Neural progenitor cell (in vitro differentiated cells): ENCODE measurements around the gene DOCK7.

Experiments
- EZH2phosphoT487 ChIP-seq: fragments of 200-600 bp; sonication (generic); IDR thresholded peaks from 2 replicates; pipeline ENCODE4 v1.6.1; 2017; ENCODE audit warnings: antibody characterized with exemption
- TF ChIP-seq, protein P1 (sequence below): fragments of 200-600 bp; sonication (generic); IDR thresholded peaks from 2 replicates; pipeline ENCODE4 v1.5.1; 2017; ENCODE audit warnings: antibody characterized with exemption, mild to moderate bottlenecking

DNA sequence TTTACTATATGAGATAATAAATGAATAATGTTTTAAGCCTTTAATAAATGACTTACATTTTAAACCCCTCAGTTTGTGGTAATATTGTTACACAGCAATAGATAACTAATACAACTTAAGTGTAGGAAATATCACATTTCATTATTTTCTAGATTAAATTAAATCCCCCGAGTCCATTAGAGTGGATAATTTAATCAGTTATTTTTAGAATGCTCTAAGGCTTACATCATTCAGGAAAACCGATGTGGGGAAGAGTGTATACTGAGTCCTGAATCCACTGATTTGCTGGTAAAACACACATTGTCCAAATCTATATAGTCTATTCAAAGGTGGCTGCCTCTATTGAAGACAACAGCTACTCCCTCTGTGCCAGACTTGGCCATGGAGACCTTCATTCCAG lies 35.7 kb upstream of the DOCK7 start:
- TF ChIP-seq EZH2phosphoT487, result no peak
- TF ChIP-seq, protein P1, sequence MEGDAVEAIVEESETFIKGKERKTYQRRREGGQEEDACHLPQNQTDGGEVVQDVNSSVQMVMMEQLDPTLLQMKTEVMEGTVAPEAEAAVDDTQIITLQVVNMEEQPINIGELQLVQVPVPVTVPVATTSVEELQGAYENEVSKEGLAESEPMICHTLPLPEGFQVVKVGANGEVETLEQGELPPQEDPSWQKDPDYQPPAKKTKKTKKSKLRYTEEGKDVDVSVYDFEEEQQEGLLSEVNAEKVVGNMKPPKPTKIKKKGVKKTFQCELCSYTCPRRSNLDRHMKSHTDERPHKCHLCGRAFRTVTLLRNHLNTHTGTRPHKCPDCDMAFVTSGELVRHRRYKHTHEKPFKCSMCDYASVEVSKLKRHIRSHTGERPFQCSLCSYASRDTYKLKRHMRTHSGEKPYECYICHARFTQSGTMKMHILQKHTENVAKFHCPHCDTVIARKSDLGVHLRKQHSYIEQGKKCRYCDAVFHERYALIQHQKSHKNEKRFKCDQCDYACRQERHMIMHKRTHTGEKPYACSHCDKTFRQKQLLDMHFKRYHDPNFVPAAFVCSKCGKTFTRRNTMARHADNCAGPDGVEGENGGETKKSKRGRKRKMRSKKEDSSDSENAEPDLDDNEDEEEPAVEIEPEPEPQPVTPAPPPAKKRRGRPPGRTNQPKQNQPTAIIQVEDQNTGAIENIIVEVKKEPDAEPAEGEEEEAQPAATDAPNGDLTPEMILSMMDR, result no peak
